ENCODE measurements around the gene MATN4.

Gene MATN4

DNA sequence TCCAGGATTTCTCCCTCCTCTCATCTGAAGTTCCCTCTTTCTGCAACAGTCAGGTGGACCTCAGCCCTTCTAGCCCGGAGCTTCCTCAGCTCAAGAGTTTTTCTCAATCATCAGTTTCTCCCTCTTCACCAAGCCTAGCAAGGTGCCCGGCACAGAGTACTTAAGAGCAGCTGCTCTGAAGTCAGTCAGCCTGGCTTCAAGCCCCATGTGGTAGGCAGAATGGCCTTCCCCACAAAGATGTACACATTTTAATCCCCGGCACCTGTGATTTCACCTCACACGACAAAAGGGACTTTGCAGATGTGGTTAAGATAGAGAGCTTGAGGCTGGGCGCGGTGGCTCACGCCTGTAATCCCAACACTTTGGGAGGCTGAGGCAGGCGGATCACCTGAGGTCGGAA lies 16.6 kb downstream of the MATN4 start:
- H3K27ac ChIP-seq (ENCODE audit: insufficient read depth in 1 of 2, low read depth in 1 of 2, low read length in 2 of 2, poor library complexity in 1 of 2, severe bottlenecking in 2 of 2), result no peak overlapping the region
- no peak overlapping the region for H3K4me3 ChIP-seq (ENCODE audit: control insufficient read depth in 1 of 7, extremely low read depth in 1 of 7, insufficient read depth in 4 of 7, low read depth in 2 of 7, low read length in 6 of 7)
- peaks cover 3 to 39% (median 19%) of the 10 kb centered on the region in 5 experiments for H3K27me3 ChIP-seq (replicated peaks in 2 of 5; ENCODE audit: control insufficient read depth in 4 of 5, insufficient read depth in 5 of 5, low read length in 4 of 5)
- CTCF ChIA-PET, result interaction anchor here (0.9 to 6.6 kb wide), 20 partner anchors 11 to 543 kb away, joined by 3 to 60 read pairs (median 4); partner anchors contain the start of genes KCNS1 and SLPI
- no peaks in the 10 kb centered on the region for H3K36me3 ChIP-seq (ENCODE audit: control insufficient read depth in 4 of 4, insufficient read depth in 4 of 4, low read length in 3 of 4)
- peaks cover 0 to 9% (median 8%) of the 10 kb centered on the region in 4 experiments for H3K4me1 ChIP-seq (ENCODE audit: control extremely low read depth in 1 of 4, control insufficient read depth in 4 of 4, insufficient read depth in 4 of 4, low read length in 3 of 4)
- DNase-seq, result no peak
- 98% methylated on average over 8 of the region's 9 CpGs for WGBS (ENCODE audit: insufficient coverage)
- POLR2A ChIA-PET, result no interaction called here
- H3K9me3 ChIP-seq (ENCODE audit: control extremely low read depth in 1 of 5, control insufficient read depth in 4 of 5, insufficient read depth in 2 of 5, low read depth in 1 of 5, low read length in 4 of 5), result peaks cover 0 to 6% (median 4%) of the 10 kb centered on the region in 5 experiments

DNA sequence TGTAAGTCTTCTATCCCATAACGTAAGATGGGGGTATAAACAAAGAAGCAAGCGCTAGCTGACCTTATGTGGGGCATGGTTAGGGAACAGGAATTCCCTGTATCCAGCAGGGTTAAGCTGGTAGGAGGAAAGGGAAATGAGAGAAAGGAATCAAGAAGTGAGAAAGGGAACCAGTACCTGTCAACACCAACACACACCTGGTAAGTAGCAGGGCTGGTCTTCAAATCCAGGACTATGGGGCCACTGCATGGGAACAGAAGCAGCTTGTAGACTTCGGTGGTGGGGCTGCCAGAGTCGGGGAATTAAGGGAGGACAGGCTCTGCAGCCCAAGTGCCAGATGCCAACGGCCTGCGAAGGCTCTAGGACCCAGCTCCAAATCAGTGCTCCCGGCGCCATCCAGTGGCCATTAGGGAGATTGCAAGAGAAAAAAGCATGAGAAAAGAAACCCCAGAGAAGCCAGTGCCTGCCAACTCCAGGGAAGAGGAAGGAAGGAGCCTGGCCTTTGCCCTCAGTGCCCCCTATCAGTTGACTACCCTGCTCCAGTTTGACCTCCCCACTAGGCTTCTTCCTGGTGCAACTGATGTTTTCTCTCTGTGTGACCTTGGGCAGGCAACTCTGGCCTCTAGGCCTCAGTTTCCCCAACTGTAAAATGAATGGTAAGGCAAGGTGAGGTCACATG lies 17.3 kb downstream of the MATN4 start:
- CTCF ChIA-PET, result interaction anchor here (0.8 to 6.6 kb wide), 24 partner anchors 8 to 543 kb away, joined by 3 to 60 read pairs (median 4); partner anchors contain the start of gene KCNS1
- DNase-seq, result peak; percentile 76 to 85 (median 78)
- POLR2A ChIA-PET, result no interaction called here

DNA sequence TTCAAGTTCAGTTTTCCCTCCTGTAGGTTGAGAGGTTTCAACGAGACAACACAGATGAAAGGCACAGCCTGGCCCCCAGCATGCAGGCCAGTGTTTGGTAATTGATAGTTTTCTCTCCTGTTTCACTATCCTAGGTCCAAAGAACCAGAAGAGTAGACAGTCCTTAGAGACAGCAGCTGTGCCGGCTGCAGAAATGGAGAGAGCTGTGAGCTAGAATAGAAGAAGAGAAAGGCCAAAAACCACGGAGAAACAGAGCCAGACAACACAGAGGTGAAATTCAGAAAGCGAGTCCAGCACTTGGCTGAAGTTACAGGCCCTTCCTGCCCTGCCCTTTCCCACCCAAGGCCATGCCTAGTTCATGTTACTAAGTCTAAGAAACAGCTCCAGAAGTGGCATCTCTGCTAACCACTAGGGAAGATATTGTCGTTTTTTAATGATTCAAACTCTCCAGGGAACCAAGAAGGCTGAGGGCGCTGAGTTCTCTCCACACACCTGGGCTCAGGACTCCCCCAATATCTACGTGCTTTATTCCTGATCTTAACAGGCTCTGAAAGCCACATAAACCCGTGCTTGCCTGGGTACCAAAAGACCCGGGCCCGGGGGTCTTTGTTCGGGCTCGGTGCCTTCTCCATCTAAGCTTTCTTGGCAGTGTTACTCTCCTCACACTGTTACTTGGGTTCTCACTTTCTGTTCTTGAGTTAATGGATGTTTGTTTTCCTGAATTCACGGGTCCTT lies 18.0 kb downstream of the MATN4 start:
- Histone ChIP-seq H3K9me3 (ENCODE audit: control extremely low read depth in 1 of 5, control insufficient read depth in 4 of 5, insufficient read depth in 2 of 5, low read depth in 1 of 5, low read length in 4 of 5) (peaks cover 0 to 6% (median 4%) of the 10 kb centered on the region in 5 experiments), H3K27ac (ENCODE audit: insufficient read depth in 1 of 2, low read depth in 1 of 2, low read length in 2 of 2, poor library complexity in 1 of 2, severe bottlenecking in 2 of 2) (no peak overlapping the region), H3K27me3 (replicated peaks in 2 of 5; ENCODE audit: control insufficient read depth in 4 of 5, insufficient read depth in 5 of 5, low read length in 4 of 5) (peaks cover 3 to 38% (median 19%) of the 10 kb centered on the region in 5 experiments), H3K4me1 (ENCODE audit: control extremely low read depth in 1 of 4, control insufficient read depth in 4 of 4, insufficient read depth in 4 of 4, low read length in 3 of 4) (peaks cover 0 to 9% (median 8%) of the 10 kb centered on the region in 4 experiments), H3K4me3 (ENCODE audit: control insufficient read depth in 1 of 7, extremely low read depth in 1 of 7, insufficient read depth in 4 of 7, low read depth in 2 of 7, low read length in 6 of 7) (no peak overlapping the region), H3K36me3 (ENCODE audit: control insufficient read depth in 4 of 4, insufficient read depth in 4 of 4, low read length in 3 of 4) (no peaks in the 10 kb centered on the region)
- DNase-seq, result no peak
- ChIA-PET CTCF (interaction anchor here (0.6 to 6.6 kb wide), 20 partner anchors 9 to 542 kb away, joined by 3 to 60 read pairs (median 4); partner anchors contain the start of gene KCNS1), POLR2A (no interaction called here)
- WGBS (ENCODE audit: insufficient coverage), result 97% methylated on average over 8 of the region's 13 CpGs

More for the DNA sequence above, 17.3 kb downstream of the MATN4 start:
- Histone ChIP-seq H3K9me3 (ENCODE audit: control extremely low read depth in 1 of 5, control insufficient read depth in 4 of 5, insufficient read depth in 2 of 5, low read depth in 1 of 5, low read length in 4 of 5) (peaks cover 0 to 6% (median 4%) of the 10 kb centered on the region in 5 experiments), H3K27me3 (replicated peaks in 2 of 5; ENCODE audit: control insufficient read depth in 4 of 5, insufficient read depth in 5 of 5, low read length in 4 of 5) (peaks cover 3 to 39% (median 19%) of the 10 kb centered on the region in 5 experiments), H3K36me3 (ENCODE audit: control insufficient read depth in 4 of 4, insufficient read depth in 4 of 4, low read length in 3 of 4) (no peaks in the 10 kb centered on the region), H3K4me1 (ENCODE audit: control extremely low read depth in 1 of 4, control insufficient read depth in 4 of 4, insufficient read depth in 4 of 4, low read length in 3 of 4) (peaks cover 0 to 9% (median 8%) of the 10 kb centered on the region in 4 experiments), H3K4me3 (ENCODE audit: control insufficient read depth in 1 of 7, extremely low read depth in 1 of 7, insufficient read depth in 4 of 7, low read depth in 2 of 7, low read length in 6 of 7) (no peak overlapping the region), H3K27ac (ENCODE audit: insufficient read depth in 1 of 2, low read depth in 1 of 2, low read length in 2 of 2, poor library complexity in 1 of 2, severe bottlenecking in 2 of 2) (no peak overlapping the region)
- 25% methylated on average over 8 of the region's 8 CpGs for WGBS (ENCODE audit: insufficient coverage)

DNA sequence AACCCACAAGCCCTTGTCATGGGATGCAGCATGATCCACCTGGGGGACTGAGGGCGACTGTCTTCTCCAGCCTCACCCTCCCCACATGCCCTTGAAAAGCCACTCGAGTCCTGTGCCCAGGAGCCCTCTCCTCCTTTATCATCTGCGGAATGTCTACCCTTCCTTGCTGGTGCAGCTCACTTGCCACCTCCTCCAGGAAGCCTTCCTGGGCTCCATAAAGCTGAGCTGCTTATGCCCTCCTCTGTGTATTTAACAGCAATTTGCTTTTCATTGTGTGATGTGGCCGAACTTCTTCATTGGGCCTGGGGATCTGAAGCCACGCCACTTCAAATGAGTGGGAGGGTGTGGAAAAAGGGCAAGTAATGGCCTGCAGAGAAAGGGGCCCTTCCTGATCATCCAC lies 19.2 kb downstream of the MATN4 start:
- peaks cover 2 to 30% (median 19%) of the 10 kb centered on the region in 5 experiments for H3K27me3 ChIP-seq (replicated peaks in 2 of 5; ENCODE audit: control insufficient read depth in 4 of 5, insufficient read depth in 5 of 5, low read length in 4 of 5)

DNA sequence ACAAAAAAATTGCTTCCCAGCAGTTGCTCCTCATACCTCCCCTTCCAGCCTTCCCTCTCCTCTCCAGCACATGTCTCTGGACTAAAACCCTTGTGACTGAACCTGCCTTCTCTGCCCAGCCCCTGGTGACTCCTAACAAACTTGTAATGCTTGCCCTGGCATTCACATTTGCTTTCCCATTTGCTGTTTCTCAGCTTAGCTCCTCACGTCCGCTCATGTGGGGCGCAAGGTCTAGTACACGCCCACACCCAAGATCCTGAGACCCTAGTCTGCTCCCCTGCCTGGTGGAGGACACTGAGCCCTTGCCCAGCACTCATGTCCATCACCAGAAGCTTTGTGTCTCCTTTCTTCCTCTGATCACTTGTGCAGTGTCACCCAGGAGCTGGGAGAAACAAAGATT lies 19.7 kb downstream of the MATN4 start:
- no peaks in the 10 kb centered on the region for H3K9me3 ChIP-seq (ENCODE audit: control extremely low read depth in 1 of 5, control insufficient read depth in 4 of 5, insufficient read depth in 2 of 5, low read depth in 1 of 5, low read length in 4 of 5)
- peaks cover 2 to 26% (median 17%) of the 10 kb centered on the region in 5 experiments for H3K27me3 ChIP-seq (replicated peaks in 2 of 5; ENCODE audit: control insufficient read depth in 4 of 5, insufficient read depth in 5 of 5, low read length in 4 of 5)
- H3K4me1 ChIP-seq (ENCODE audit: control extremely low read depth in 1 of 4, control insufficient read depth in 4 of 4, insufficient read depth in 4 of 4, low read length in 3 of 4), result peaks cover 0 to 6% (median 5%) of the 10 kb centered on the region in 4 experiments
- ChIA-PET POLR2A (interaction anchor here (0.6 kb wide), 1 partner anchor 45 kb away, joined by 3 read pairs; no protein-coding TSS in a partner anchor), CTCF (interaction anchor here (1.6 to 1.8 kb wide), 2 partner anchors 150 to 239 kb away, joined by 3 read pairs; no protein-coding TSS in a partner anchor)
- DNase-seq, result no peak
- H3K36me3 ChIP-seq (ENCODE audit: control insufficient read depth in 4 of 4, insufficient read depth in 4 of 4, low read length in 3 of 4), result no peaks in the 10 kb centered on the region
- WGBS (ENCODE audit: insufficient coverage), result 100% methylated on average over 4 of the region's 4 CpGs
- no peak overlapping the region for H3K4me3 ChIP-seq (ENCODE audit: control insufficient read depth in 1 of 7, extremely low read depth in 1 of 7, insufficient read depth in 4 of 7, low read depth in 2 of 7, low read length in 6 of 7)
- no peak overlapping the region for H3K27ac ChIP-seq (ENCODE audit: insufficient read depth in 1 of 2, low read depth in 1 of 2, low read length in 2 of 2, poor library complexity in 1 of 2, severe bottlenecking in 2 of 2)

More for the DNA sequence above, 19.2 kb downstream of the MATN4 start:
- DNase-seq, result no peak
- H3K27ac ChIP-seq (ENCODE audit: insufficient read depth in 1 of 2, low read depth in 1 of 2, low read length in 2 of 2, poor library complexity in 1 of 2, severe bottlenecking in 2 of 2), result no peak overlapping the region
- H3K9me3 ChIP-seq (ENCODE audit: control extremely low read depth in 1 of 5, control insufficient read depth in 4 of 5, insufficient read depth in 2 of 5, low read depth in 1 of 5, low read length in 4 of 5), result no peaks in the 10 kb centered on the region
- ChIA-PET CTCF (interaction anchor here (1.6 kb wide), 1 partner anchor 150 kb away, joined by 3 read pairs; no protein-coding TSS in a partner anchor), POLR2A (interaction anchor here (0.6 kb wide), 1 partner anchor 46 kb away, joined by 3 read pairs; no protein-coding TSS in a partner anchor)
- WGBS (ENCODE audit: insufficient coverage), result 100% methylated on average over 5 of the region's 5 CpGs
- H3K4me1 ChIP-seq (ENCODE audit: control extremely low read depth in 1 of 4, control insufficient read depth in 4 of 4, insufficient read depth in 4 of 4, low read length in 3 of 4), result peaks cover 0 to 9% (median 8%) of the 10 kb centered on the region in 4 experiments
- H3K4me3 ChIP-seq (ENCODE audit: control insufficient read depth in 1 of 7, extremely low read depth in 1 of 7, insufficient read depth in 4 of 7, low read depth in 2 of 7, low read length in 6 of 7), result no peak overlapping the region
- no peaks in the 10 kb centered on the region for H3K36me3 ChIP-seq (ENCODE audit: control insufficient read depth in 4 of 4, insufficient read depth in 4 of 4, low read length in 3 of 4)

DNA sequence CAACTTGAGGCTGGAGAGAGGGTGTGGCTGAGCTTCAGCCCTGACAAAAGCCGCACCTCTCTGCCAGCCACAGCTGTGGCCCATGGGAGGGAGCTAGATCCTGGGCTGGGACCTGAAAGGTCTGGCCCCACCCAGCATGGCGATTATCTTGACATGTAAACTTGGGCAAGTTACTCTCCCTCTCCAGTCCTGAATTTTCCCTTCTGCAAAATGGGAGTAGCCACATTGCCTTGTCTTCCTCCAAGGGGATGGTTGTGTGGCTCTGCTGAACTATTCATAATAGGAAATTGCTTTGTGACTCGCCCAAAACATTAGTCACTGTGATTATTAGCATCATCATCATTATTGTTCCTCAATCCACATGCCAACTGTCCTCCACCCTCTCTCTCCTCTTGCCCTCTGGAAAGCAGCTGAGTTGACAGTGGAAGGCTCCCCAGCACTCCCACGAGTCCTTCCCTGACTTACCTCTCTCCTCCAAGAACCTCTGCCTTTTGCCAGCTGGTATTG lies 24.5 kb downstream of the MATN4 start:
- H3K4me3 ChIP-seq (ENCODE audit: control insufficient read depth in 1 of 7, extremely low read depth in 1 of 7, insufficient read depth in 4 of 7, low read depth in 2 of 7, low read length in 6 of 7), result no peak overlapping the region
- peaks cover 0 to 5% (median 0%) of the 10 kb centered on the region in 5 experiments for H3K27me3 ChIP-seq (replicated peaks in 2 of 5; ENCODE audit: control insufficient read depth in 4 of 5, insufficient read depth in 5 of 5, low read length in 4 of 5)
- H3K4me1 ChIP-seq (ENCODE audit: control extremely low read depth in 1 of 4, control insufficient read depth in 4 of 4, insufficient read depth in 4 of 4, low read length in 3 of 4), result no peaks in the 10 kb centered on the region
- H3K36me3 ChIP-seq (ENCODE audit: control insufficient read depth in 4 of 4, insufficient read depth in 4 of 4, low read length in 3 of 4), result no peaks in the 10 kb centered on the region
- no peak overlapping the region for H3K27ac ChIP-seq (ENCODE audit: insufficient read depth in 1 of 2, low read depth in 1 of 2, low read length in 2 of 2, poor library complexity in 1 of 2, severe bottlenecking in 2 of 2)
- WGBS (ENCODE audit: insufficient coverage), result 96% methylated on average over 4 of the region's 4 CpGs
- no peaks in the 10 kb centered on the region for H3K9me3 ChIP-seq (ENCODE audit: control extremely low read depth in 1 of 5, control insufficient read depth in 4 of 5, insufficient read depth in 2 of 5, low read depth in 1 of 5, low read length in 4 of 5)
- ChIA-PET CTCF (interaction anchor here (2.0 to 2.2 kb wide), 2 partner anchors 9 to 11 kb away, joined by 7 to 8 read pairs; no protein-coding TSS in a partner anchor), POLR2A (no interaction called here)
- DNase-seq, result no peak
